H9 (cell line): ENCODE results near the gene ENOSF1. TPM values are rescaled to one million over a fixed set of nuclear protein-coding genes. Genes with fewer than 3 reads are reported as not detected.

Experiments used
- DNase-seq: peaks from one replicate; pipeline ENCODE4 v3.0.0-alpha.2; 2017
- H2AFZ ChIP-seq: one replicate; pipeline ENCODE4 v1.6.1; 2013; ENCODE audit warnings: mild to moderate bottlenecking, low read length, control low read depth, moderate library complexity
- H2AK5ac ChIP-seq: 2 replicates; pipeline ENCODE4 v1.6.1; 2013; ENCODE audit warnings: low read length, control low read depth, mixed read lengths; ENCODE audit not compliant: insufficient read length
- H2BK120ac ChIP-seq: one replicate; pipeline ENCODE4 v1.6.1; 2013; ENCODE audit warnings: low read depth, mild to moderate bottlenecking, low read length, control low read depth, inconsistent platforms; ENCODE audit not compliant: poor library complexity, severe bottlenecking
- H2BK12ac ChIP-seq: 2 replicates; pipeline ENCODE4 v1.6.1; 2013; ENCODE audit warnings: low read length, control low read depth, mixed read lengths, low read depth; ENCODE audit not compliant: insufficient read length
- H2BK15ac ChIP-seq: 2 replicates; pipeline ENCODE4 v1.6.1; 2013; ENCODE audit warnings: low read depth, low read length, control low read depth
- H2BK20ac ChIP-seq: one replicate; pipeline ENCODE4 v1.6.1; 2013; ENCODE audit warnings: low read depth, mild to moderate bottlenecking, low read length, control low read depth, inconsistent platforms; ENCODE audit not compliant: poor library complexity, severe bottlenecking
- H2BK5ac ChIP-seq: 2 replicates; pipeline ENCODE4 v1.6.1; 2013; ENCODE audit warnings: low read length, control low read depth, mixed read lengths; ENCODE audit not compliant: insufficient read length
- H3K14ac ChIP-seq: 2 replicates; pipeline ENCODE4 v1.6.1; 2013; ENCODE audit warnings: low read length, control low read depth; ENCODE audit not compliant: insufficient read depth
- H3K18ac ChIP-seq: 2 replicates; pipeline ENCODE4 v1.6.1; 2013; ENCODE audit warnings: low read depth, mild to moderate bottlenecking, mixed read lengths, low read length, control low read depth; ENCODE audit not compliant: insufficient read length
- H3K23ac ChIP-seq: 2 replicates; pipeline ENCODE4 v1.6.1; 2013; ENCODE audit warnings: low read length, control low read depth, mixed read lengths, low read depth; ENCODE audit not compliant: insufficient read length
- H3K23me2 ChIP-seq: 2 replicates; pipeline ENCODE4 v1.6.1; 2013; ENCODE audit warnings: low read depth, mild to moderate bottlenecking, mixed read lengths, low read length, control low read depth; ENCODE audit not compliant: insufficient read length, poor library complexity, severe bottlenecking
- H3K27ac ChIP-seq: 2 replicates; pipeline ENCODE4 v1.5.1; 2013; ENCODE audit warnings: low read length, control low read depth, mixed read lengths, low read depth; ENCODE audit not compliant: insufficient read length
- H3K27me3 ChIP-seq: 2 replicates; pipeline ENCODE4 v1.6.1; 2013; ENCODE audit warnings: low read length, control low read depth, inconsistent platforms; ENCODE audit not compliant: insufficient read depth
- H3K4ac ChIP-seq: 2 replicates; pipeline ENCODE4 v1.6.1; 2013; ENCODE audit warnings: low read depth, mild to moderate bottlenecking, control low read depth, inconsistent platforms, low read length, moderate library complexity
- H3K4me1 ChIP-seq: 2 replicates; pipeline ENCODE4 v1.6.1; 2013; ENCODE audit warnings: low read length, control low read depth, inconsistent platforms; ENCODE audit not compliant: insufficient read depth
- H3K4me2 ChIP-seq: 2 replicates; pipeline ENCODE4 v1.6.1; 2013; ENCODE audit warnings: low read length, control low read depth, mixed read lengths; ENCODE audit not compliant: insufficient read length, insufficient read depth
- H3K56ac ChIP-seq: 2 replicates; pipeline ENCODE4 v1.6.1; 2013; ENCODE audit warnings: low read depth, mild to moderate bottlenecking, mixed read lengths, low read length, control low read depth; ENCODE audit not compliant: insufficient read length
- H3K79me1 ChIP-seq: 2 replicates; pipeline ENCODE4 v1.6.1; 2013; ENCODE audit warnings: low read depth, mild to moderate bottlenecking, moderate library complexity, low read length, control low read depth, inconsistent platforms; ENCODE audit not compliant: insufficient read depth, poor library complexity, severe bottlenecking
- H3K79me2 ChIP-seq: 2 replicates; pipeline ENCODE4 v1.6.1; 2013; ENCODE audit warnings: low read length, control low read depth, inconsistent platforms; ENCODE audit not compliant: insufficient read depth
- H3K9ac ChIP-seq: 2 replicates; pipeline ENCODE4 v1.6.1; 2013; ENCODE audit warnings: low read length, control low read depth, mixed read lengths; ENCODE audit not compliant: insufficient read length; ENCODE audit errors: extremely low read depth
- H3K9me3 ChIP-seq: one replicate; pipeline ENCODE4 v1.6.1; 2013; ENCODE audit warnings: low read depth, low read length, inconsistent platforms; ENCODE audit not compliant: control insufficient read depth
- H3T11ph ChIP-seq: one replicate; pipeline ENCODE4 v1.6.1; 2013; ENCODE audit warnings: mild to moderate bottlenecking, low read length, control low read depth, inconsistent platforms
- H4K20me1 ChIP-seq: one replicate; pipeline ENCODE4 v1.6.1; 2013; ENCODE audit not compliant: control insufficient read depth, insufficient read length, insufficient read depth
- H4K5ac ChIP-seq: 2 replicates; pipeline ENCODE4 v1.6.1; 2013; ENCODE audit warnings: low read depth, mild to moderate bottlenecking, mixed read lengths, low read length, control low read depth; ENCODE audit not compliant: insufficient read length
- H4K8ac ChIP-seq: replicated peaks from 2 replicates; pipeline ENCODE4 v1.6.1; 2013; ENCODE audit warnings: low read length, control low read depth, mixed read lengths, low read depth; ENCODE audit not compliant: insufficient read length
- H4K91ac ChIP-seq: 2 replicates; pipeline ENCODE4 v1.6.1; 2013; ENCODE audit warnings: low read depth, mild to moderate bottlenecking, moderate library complexity, mixed read lengths, low read length, control low read depth; ENCODE audit not compliant: insufficient read length
- H3K27ac Mint-ChIP-seq, 3 experiments: 2 replicates in 2 of 3; 3 replicates in 1 of 3; pipeline ENCODE4 v1.8.0; 2020 to 2021; ENCODE audit warnings: mixed read lengths in 3 of 3, mild to moderate bottlenecking in 1 of 3, moderate library complexity in 1 of 3
- H3K27me3 Mint-ChIP-seq: 2 replicates; pipeline ENCODE4 v1.8.0; 2021; ENCODE audit warnings: low read depth, mild to moderate bottlenecking, moderate library complexity, mixed read lengths
- H3K36me3 Mint-ChIP-seq, 3 experiments: 2 replicates in 2 of 3; 3 replicates in 1 of 3; pipeline ENCODE4 v1.8.0; 2020 to 2021; ENCODE audit warnings: low read depth in 3 of 3, mixed read lengths in 3 of 3; ENCODE audit not compliant: insufficient read depth in 1 of 3
- H3K4me1 Mint-ChIP-seq, 2 experiments: 2 replicates each; pipeline ENCODE4 v1.8.0; 2020; ENCODE audit warnings: mixed read lengths in 2 of 2
- H3K4me3 Mint-ChIP-seq, 2 experiments: 2 replicates in 1 of 2; 3 replicates in 1 of 2; pipeline ENCODE4 v1.8.0; 2020 to 2021; ENCODE audit warnings: mild to moderate bottlenecking in 2 of 2, mixed read lengths in 2 of 2, moderate library complexity in 1 of 2
- H3K9me3 Mint-ChIP-seq, 2 experiments: 2 replicates in 1 of 2; 3 replicates in 1 of 2; pipeline ENCODE4 v1.8.0; 2020; ENCODE audit warnings: mild to moderate bottlenecking in 2 of 2, mixed read lengths in 2 of 2, moderate library complexity in 1 of 2
- CTCF ChIP-seq: fragments of 200-600 bp; sonication (generic); conservative IDR thresholded peaks from 3 replicates; pipeline ENCODE4 v1.8.0; 2021; ENCODE audit warnings: antibody characterized with exemption, mild to moderate bottlenecking
- WGBS: extraction: QIAGEN DNeasy Blood & Tissue Kit; methylation state at CpG from one replicate; pipeline ENCODE4 v1.1.7; 2013; ENCODE audit warnings: missing lambda C conversion rate, low lambda C conversion rate, mixed read lengths; ENCODE audit not compliant: insufficient read length; ENCODE audit errors: extremely low coverage; 5-methylcytosine and 5-hydroxymethylcytosine counted together
- total RNA-seq: library from RNA; stranded (reverse); gene quantifications from 2 replicates; pipeline ENCODE4 v1.2.1, GENCODE V29; 2021

Gene ENOSF1
- total RNA-seq, 1 experiment from 2014 or later = 40.3 TPM

GRCh38 chr18:692824-693223 is 19.6 kb downstream of the ENOSF1 start:
- no peaks in the 10 kb centered on the region for H4K20me1 ChIP-seq
- no peaks in the 10 kb centered on the region for H3K23me2 ChIP-seq
- H2BK20ac ChIP-seq = no peak overlapping the region
- H3K4me3 Mint-ChIP-seq = no peak overlapping the region
- no peak overlapping the region for H2BK12ac ChIP-seq
- H3K56ac ChIP-seq = no peak overlapping the region
- H2BK5ac ChIP-seq = no peak overlapping the region
- no peak overlapping the region for H4K8ac ChIP-seq
- H3K4ac ChIP-seq = no peak overlapping the region
- no peak overlapping the region for H3K27ac Mint-ChIP-seq
- H4K91ac ChIP-seq = no peak overlapping the region
- no peak overlapping the region for H3K4me2 ChIP-seq
- peaks cover 8 to 10% of the 10 kb centered on the region in 2 experiments for H3K4me1 Mint-ChIP-seq
- no peak overlapping the region for H2AFZ ChIP-seq
- H3K9ac ChIP-seq = no peak overlapping the region
- H3K27me3 ChIP-seq = no peaks in the 10 kb centered on the region
- H4K5ac ChIP-seq = no peak overlapping the region
- H3K4me1 ChIP-seq = no peaks in the 10 kb centered on the region
- H2BK15ac ChIP-seq = no peak overlapping the region
- no peak for DNase-seq
- H3K14ac ChIP-seq = no peak overlapping the region
- no peak overlapping the region for H2BK120ac ChIP-seq
- no CpG with 5 or more reads among the region's 6 CpGs for WGBS
- no peak overlapping the region for H2AK5ac ChIP-seq
- no peaks in the 10 kb centered on the region for H3K79me2 ChIP-seq
- peaks cover 2 to 45% (median 37%) of the 10 kb centered on the region in 3 experiments; a peak in 6 of 7 replicates for H3K36me3 Mint-ChIP-seq
- no peak overlapping the region for H3K18ac ChIP-seq
- no peak overlapping the region for H3T11ph ChIP-seq
- no peak for TF ChIP-seq CTCF
- H3K9me3 ChIP-seq = no peaks in the 10 kb centered on the region
- no peak overlapping the region for H3K27ac ChIP-seq
- H3K27me3 Mint-ChIP-seq = peaks cover 4% of the 10 kb centered on the region
- no peaks in the 10 kb centered on the region for H3K9me3 Mint-ChIP-seq
- no peaks in the 10 kb centered on the region for H3K79me1 ChIP-seq
- H3K23ac ChIP-seq = no peak overlapping the region
